Progenitor cell of endocrine pancreas (in vitro differentiated cells): ENCODE data around the gene FRS2. TPM values are rescaled to one million over a fixed set of nuclear protein-coding genes. Genes with fewer than 3 reads are reported as not detected.

Experiments
- DNase-seq: peaks from one replicate; pipeline ENCODE4 v3.0.0; 2021; ENCODE audit warnings: low spot score; ENCODE audit not compliant: unreplicated experiment
- H3K27ac Mint-ChIP-seq: 2 replicates; pipeline ENCODE4 v1.8.0; 2021; ENCODE audit warnings: mild to moderate bottlenecking, moderate library complexity, mixed read lengths
- H3K27me3 Mint-ChIP-seq: 2 replicates; pipeline ENCODE4 v1.8.0; 2021; ENCODE audit warnings: mixed read lengths
- H3K36me3 Mint-ChIP-seq: 2 replicates; pipeline ENCODE4 v1.8.0; 2022; ENCODE audit warnings: mixed read lengths; ENCODE audit not compliant: insufficient read depth
- H3K4me1 Mint-ChIP-seq: 2 replicates; pipeline ENCODE4 v1.8.0; 2021; ENCODE audit warnings: low read depth, mixed read lengths
- H3K4me3 Mint-ChIP-seq: 2 replicates; pipeline ENCODE4 v1.8.0; 2021; ENCODE audit warnings: low read depth, mild to moderate bottlenecking, moderate library complexity, mixed read lengths
- H3K9me3 Mint-ChIP-seq: 2 replicates; pipeline ENCODE4 v1.8.0; 2021; ENCODE audit warnings: low read depth, mixed read lengths
- CTCF ChIP-seq: fragments of 200-600 bp; sonication (generic); IDR thresholded peaks from one replicate; pipeline ENCODE4 v1.5.0; 2021; ENCODE audit warnings: antibody characterized with exemption, mild to moderate bottlenecking; ENCODE audit not compliant: unreplicated experiment
- total RNA-seq: library from RNA; stranded (reverse); gene quantifications from 2 replicates; pipeline ENCODE4 v1.2.1, GENCODE V29; 2021

FRS2 gene
- total RNA-seq, 1 donor from 2014 or later: 42.6 TPM

GRCh38 chr12:69437073-69437472 is 33.1 kb upstream of the FRS2 start:
- no peak overlapping the region for H3K4me3 Mint-ChIP-seq
- H3K27me3 Mint-ChIP-seq: no peaks in the 10 kb centered on the region
- no peaks in the 10 kb centered on the region for H3K36me3 Mint-ChIP-seq
- H3K9me3 Mint-ChIP-seq: no peaks in the 10 kb centered on the region
- H3K27ac Mint-ChIP-seq: no peak overlapping the region
- peaks cover 11% of the 10 kb centered on the region for H3K4me1 Mint-ChIP-seq
- TF ChIP-seq CTCF: no peak
- DNase-seq: no peak

- no peaks in the 10 kb centered on the region for H3K9me3 Mint-ChIP-seq
- H3K4me1 Mint-ChIP-seq: peaks cover 14% of the 10 kb centered on the region
- TF ChIP-seq CTCF: no peak
- no peak overlapping the region for H3K4me3 Mint-ChIP-seq
- no peak overlapping the region for H3K27ac Mint-ChIP-seq
- no peaks in the 10 kb centered on the region for H3K36me3 Mint-ChIP-seq
- H3K27me3 Mint-ChIP-seq: no peaks in the 10 kb centered on the region
- DNase-seq: no peak
Measured at GRCh38 chr12:69438539-69438938, 31.6 kb upstream of the FRS2 start.

- H3K4me3 Mint-ChIP-seq: no peak overlapping the region
- no peak for TF ChIP-seq CTCF
- H3K9me3 Mint-ChIP-seq: peaks cover 2% of the 10 kb centered on the region
- H3K27me3 Mint-ChIP-seq: no peaks in the 10 kb centered on the region
- H3K4me1 Mint-ChIP-seq: peaks cover 14% of the 10 kb centered on the region
- no peak overlapping the region for H3K27ac Mint-ChIP-seq
- no peak for DNase-seq
- peaks cover 2% of the 10 kb centered on the region for H3K36me3 Mint-ChIP-seq
Measured at GRCh38 chr12:69440016-69440415, 30.2 kb upstream of the FRS2 start.

GRCh38 chr12:69440886-69441285 is 29.3 kb upstream of the FRS2 start:
- DNase-seq: no peak
- peaks cover 2% of the 10 kb centered on the region for H3K36me3 Mint-ChIP-seq
- H3K27ac Mint-ChIP-seq: no peak overlapping the region
- H3K9me3 Mint-ChIP-seq: peaks cover 2% of the 10 kb centered on the region
- no peaks in the 10 kb centered on the region for H3K27me3 Mint-ChIP-seq
- TF ChIP-seq CTCF: no peak
- H3K4me3 Mint-ChIP-seq: no peak overlapping the region
- H3K4me1 Mint-ChIP-seq: peaks cover 14% of the 10 kb centered on the region

DNA sequence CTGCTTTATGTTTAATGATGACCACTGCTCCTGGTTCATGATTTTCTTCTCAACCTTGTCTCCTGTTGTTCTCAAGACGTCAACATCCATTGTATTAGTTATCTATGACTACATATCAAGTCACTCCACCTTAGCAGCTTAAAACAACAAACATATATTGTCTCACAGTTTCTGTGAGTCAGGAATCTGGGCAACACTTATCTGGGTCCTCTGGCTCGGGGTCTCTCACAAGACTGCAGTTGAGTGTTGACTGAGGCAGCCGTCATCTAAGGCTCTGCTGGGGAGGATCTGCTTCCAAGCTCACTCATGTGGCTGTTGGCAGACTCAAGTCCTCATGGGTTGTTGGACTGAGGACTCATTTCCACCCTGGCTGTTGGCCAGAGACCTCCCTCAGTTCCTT is 27.3 kb upstream of the FRS2 start:
- H3K36me3 Mint-ChIP-seq: peaks cover 2% of the 10 kb centered on the region
- H3K27me3 Mint-ChIP-seq: no peaks in the 10 kb centered on the region
- H3K27ac Mint-ChIP-seq: peak overlapping the region; percentile 53

More for the DNA sequence above, 27.3 kb upstream of the FRS2 start:
- TF ChIP-seq CTCF: no peak
- H3K4me1 Mint-ChIP-seq: peaks cover 14% of the 10 kb centered on the region
- no peak overlapping the region for H3K4me3 Mint-ChIP-seq
- H3K9me3 Mint-ChIP-seq: peaks cover 2% of the 10 kb centered on the region
- DNase-seq: no peak
